H1 (cell line): ENCODE measurements around the gene TUT1. TPM values are rescaled to one million over a fixed set of nuclear protein-coding genes. Genes with fewer than 3 reads are reported as not detected.
A peak's percentile ranks its signal among the peaks of the same experiment; 100 is the strongest.

Source experiments
- CTCF ChIA-PET: fragments of 300-600 bp; sonication (Branson Sonifier 250); formaldehyde crosslinking; loops from one replicate; lab custom pipeline; 2021; ENCODE audit not compliant: partially characterized antibody; lab: Charles Lee
- POLR2A ChIA-PET: fragments of 300-600 bp; sonication (Branson Sonifier 250); formaldehyde crosslinking; loops from one replicate; lab custom pipeline; 2021; ENCODE audit warnings: inconsistent platforms; ENCODE audit not compliant: partially characterized antibody; lab: Charles Lee
- DNase-seq, 2 experiments: peaks; one replicate each; pipeline versions ENCODE4 v3.0.0 to v3.0.0-alpha.2; 2010 to 2022; ENCODE audit warnings: low spot score in 2 of 2, low read depth in 1 of 2, mixed read lengths in 1 of 2
- FAIRE-seq: peaks from 2 replicates; lab custom pipeline; 2011; peaks lifted over from hg19 to GRCh38; lab: Jason Lieb, UNC
- H2AFZ ChIP-seq: 2 replicates; pipeline ENCODE4 v1.8.1; 2012; ENCODE audit warnings: low read length, inconsistent platforms
- H2AK5ac ChIP-seq: 2 replicates; pipeline ENCODE4 v1.6.1; 2013; ENCODE audit warnings: low read depth, low read length
- H2BK120ac ChIP-seq: replicated peaks from 2 replicates; pipeline ENCODE3; 2013; ENCODE audit warnings: low read depth, low read length, inconsistent platforms
- H2BK12ac ChIP-seq: 2 replicates; pipeline ENCODE4 v1.6.1; 2013; ENCODE audit warnings: low read depth, low read length
- H2BK15ac ChIP-seq: 2 replicates; pipeline ENCODE4 v1.6.1; 2013; ENCODE audit warnings: low read length
- H2BK20ac ChIP-seq: 2 replicates; pipeline ENCODE4 v1.6.1; 2013; ENCODE audit warnings: low read length
- H2BK5ac ChIP-seq: 2 replicates; pipeline ENCODE4 v1.6.1; 2013; ENCODE audit warnings: low read depth, low read length
- H3K14ac ChIP-seq: 2 replicates; pipeline ENCODE4 v1.6.1; 2013; ENCODE audit warnings: inconsistent platforms; ENCODE audit not compliant: insufficient read length
- H3K18ac ChIP-seq: 2 replicates; pipeline ENCODE4 v1.6.1; 2013; ENCODE audit warnings: low read length; ENCODE audit errors: extremely low read depth
- H3K23ac ChIP-seq: 2 replicates; pipeline ENCODE4 v1.6.1; 2013; ENCODE audit warnings: inconsistent platforms; ENCODE audit not compliant: insufficient read length
- H3K23me2 ChIP-seq: 2 replicates; pipeline ENCODE4 v1.6.1; 2013; ENCODE audit warnings: low read depth, low read length
- H3K27ac ChIP-seq: 2 replicates; pipeline ENCODE4 v1.6.1; 2011; ENCODE audit warnings: low read depth, low read length, inconsistent platforms
- H3K27me3 ChIP-seq, 4 experiments: replicated peaks in 1 of 4; 1 replicate in 1 of 4; 2 replicates in 3 of 4; pipeline versions ENCODE4 v1.6.1 to v1.8.1; 2011 to 2013; ENCODE audit warnings: low read length in 3 of 4, mild to moderate bottlenecking in 3 of 4, inconsistent platforms in 2 of 4, mixed read lengths in 2 of 4, moderate library complexity in 1 of 4; ENCODE audit not compliant: control insufficient read depth in 3 of 4, insufficient read depth in 3 of 4; ENCODE audit errors: extremely low read depth in 1 of 4
- H3K36me3 ChIP-seq, 4 experiments: 2 replicates each; pipeline versions ENCODE4 v1.6.1 to v1.8.1; 2011 to 2013; ENCODE audit warnings: mild to moderate bottlenecking in 4 of 4, low read length in 3 of 4, moderate library complexity in 2 of 4, control low read depth in 1 of 4, inconsistent platforms in 1 of 4; ENCODE audit not compliant: insufficient read depth in 4 of 4, control insufficient read depth in 2 of 4
- H3K4ac ChIP-seq: replicated peaks from 2 replicates; pipeline ENCODE3; 2013; ENCODE audit warnings: low read length, low read depth, mixed read lengths, inconsistent platforms; ENCODE audit not compliant: insufficient read length
- H3K4me1 ChIP-seq, 4 experiments: replicated peaks in 1 of 4; 1 replicate in 1 of 4; 2 replicates in 3 of 4; pipeline versions ENCODE4 v1.6.1 to v1.8.1; 2011 to 2013; ENCODE audit warnings: low read length in 3 of 4, inconsistent platforms in 2 of 4, mixed read lengths in 1 of 4; ENCODE audit not compliant: insufficient read depth in 4 of 4, control insufficient read depth in 3 of 4
- H3K4me2 ChIP-seq, 2 experiments: 2 replicates each; pipeline versions ENCODE4 v1.6.1 to v1.8.1; 2011 to 2013; ENCODE audit warnings: low read depth in 2 of 2, low read length in 2 of 2, control low read depth in 1 of 2, inconsistent platforms in 1 of 2, mild to moderate bottlenecking in 1 of 2; ENCODE audit not compliant: insufficient read depth in 1 of 2
- H3K4me3 ChIP-seq, 4 experiments: fragments of 200-600, 300-600 bp in 1 of 4; sonication (generic), shearing (Covaris generic), sonication (Bioruptor Twin) in 1 of 4; 2 replicates each; pipeline versions ENCODE4 v1.5.1 to v1.8.1; 2011 to 2016; ENCODE audit warnings: low read length in 4 of 4, low read depth in 3 of 4, control low read depth in 2 of 4, inconsistent platforms in 2 of 4, mild to moderate bottlenecking in 2 of 4, mixed read lengths in 1 of 4, moderate library complexity in 1 of 4; ENCODE audit not compliant: insufficient read depth in 2 of 4; ENCODE audit errors: extremely low read depth in 1 of 4
- H3K56ac ChIP-seq: replicated peaks from 2 replicates; pipeline ENCODE3; 2013; ENCODE audit warnings: low read depth, mild to moderate bottlenecking, mixed read lengths, low read length, inconsistent platforms; ENCODE audit not compliant: insufficient read length
- H3K79me1 ChIP-seq: 2 replicates; pipeline ENCODE4 v1.6.1; 2013; ENCODE audit warnings: low read depth, low read length, control low read depth
- H3K79me2 ChIP-seq, 2 experiments: 2 replicates each; pipeline versions ENCODE4 v1.6.1 to v1.8.1; 2012 to 2013; ENCODE audit warnings: low read length in 2 of 2, mild to moderate bottlenecking in 2 of 2, inconsistent platforms in 1 of 2; ENCODE audit not compliant: insufficient read depth in 2 of 2, control insufficient read depth in 1 of 2
- H3K9ac ChIP-seq, 4 experiments: replicated peaks in 1 of 4; 1 replicate in 1 of 4; 2 replicates in 3 of 4; pipeline versions ENCODE4 v1.6.1 to v1.8.1; 2011 to 2013; ENCODE audit warnings: low read depth in 3 of 4, low read length in 3 of 4, control low read depth in 2 of 4, mild to moderate bottlenecking in 2 of 4, moderate library complexity in 2 of 4, inconsistent platforms in 1 of 4; ENCODE audit errors: extremely low read depth in 1 of 4
- H3K9me3 ChIP-seq, 2 experiments: 2 replicates each; pipeline versions ENCODE4 v1.6.1 to v1.8.1; 2012 to 2013; ENCODE audit warnings: mild to moderate bottlenecking in 2 of 2, moderate library complexity in 2 of 2, control low read depth in 1 of 2, inconsistent platforms in 1 of 2, low read depth in 1 of 2, low read length in 1 of 2, mixed read lengths in 1 of 2; ENCODE audit not compliant: insufficient read depth in 2 of 2
- H4K20me1 ChIP-seq, 2 experiments: replicated peaks in 1 of 2; 2 replicates each; pipeline versions ENCODE3 to v1.8.1; 2011 to 2013; ENCODE audit warnings: inconsistent platforms in 2 of 2, low read length in 2 of 2, mild to moderate bottlenecking in 1 of 2; ENCODE audit not compliant: insufficient read depth in 2 of 2, control insufficient read depth in 1 of 2
- H4K5ac ChIP-seq: 2 replicates; pipeline ENCODE4 v1.6.1; 2013; ENCODE audit warnings: low read length, low read depth, mixed read lengths, inconsistent platforms; ENCODE audit not compliant: insufficient read length
- H4K8ac ChIP-seq: 2 replicates; pipeline ENCODE4 v1.8.0; 2013; ENCODE audit warnings: mild to moderate bottlenecking, moderate library complexity, low read length, inconsistent platforms; ENCODE audit not compliant: insufficient read depth; ENCODE audit errors: extremely low read depth
- H4K91ac ChIP-seq: replicated peaks from 2 replicates; pipeline ENCODE3; 2013; ENCODE audit warnings: low read length, mixed read lengths, inconsistent platforms; ENCODE audit not compliant: insufficient read length
- BRCA1 ChIP-seq: IDR thresholded peaks from 2 replicates; pipeline ENCODE4 v1.6.1; 2012; ENCODE audit warnings: low read depth, low read length, improper control_type of control experiment
- CEBPB ChIP-seq: IDR thresholded peaks from 2 replicates; pipeline ENCODE4 v1.6.1; 2012; ENCODE audit warnings: low read depth, low read length
- EZH2 ChIP-seq: fragments of 200-600 bp; sonication (generic); IDR thresholded peaks from 2 replicates; pipeline ENCODE4 v1.7.1; 2012; ENCODE audit warnings: low read depth, mild to moderate bottlenecking, moderate library complexity, low read length, inconsistent platforms; ENCODE audit not compliant: severe bottlenecking
- HDAC6 ChIP-seq: IDR thresholded peaks from one replicate; pipeline ENCODE4 v1.7.1; 2012; ENCODE audit warnings: low read depth, mild to moderate bottlenecking, inconsistent platforms, low read length, moderate library complexity
- JUN ChIP-seq: IDR thresholded peaks from 2 replicates; pipeline ENCODE4 v1.6.1; 2011; ENCODE audit warnings: low read depth, mild to moderate bottlenecking, improper control_type of control experiment, low read length
- KDM1A ChIP-seq: fragments of 200-600, 300-600 bp; sonication (generic); IDR thresholded peaks from 2 replicates; pipeline ENCODE4 v1.7.1; 2016; ENCODE audit warnings: mild to moderate bottlenecking, low read length, borderline replicate concordance
- SIX5 ChIP-seq: IDR thresholded peaks from 2 replicates; pipeline ENCODE4 v1.6.1; 2011; ENCODE audit warnings: mild to moderate bottlenecking, low read depth, low read length
- SP4 ChIP-seq: IDR thresholded peaks from 2 replicates; pipeline ENCODE4 v1.6.1; 2012; ENCODE audit warnings: low read length, inconsistent platforms
- SUZ12 ChIP-seq: fragments of 200-600 bp; sonication (generic); IDR thresholded peaks from 2 replicates; pipeline ENCODE4 v1.6.1; 2012; ENCODE audit warnings: mild to moderate bottlenecking, inconsistent platforms, low read length, moderate library complexity, mixed read lengths
- YY1 ChIP-seq: IDR thresholded peaks from 2 replicates; pipeline ENCODE4 v1.6.1; 2011; ENCODE audit warnings: low read depth, mild to moderate bottlenecking, low read length
- WGBS, 2 experiments: shearing (Covaris generic) in 1 of 2; methylation state at CpG; one replicate each; pipeline versions ENCODE4 v1.1.6 to v1.1.7; 2013 to 2015; ENCODE audit warnings: low lambda C conversion rate in 2 of 2, mixed read lengths in 2 of 2, inconsistent platforms in 1 of 2, low coverage in 1 of 2, missing lambda C conversion rate in 1 of 2; ENCODE audit not compliant: insufficient replicate concordance in 2 of 2, insufficient coverage in 1 of 2, insufficient read length in 1 of 2; ENCODE audit errors: extremely low coverage in 1 of 2, missing lambda C conversion rate in 1 of 2; 5-methylcytosine and 5-hydroxymethylcytosine counted together
- polyA plus RNA-seq, 7 experiments: library from polyadenylated mRNA; depleted of rRNA in 3 of 7; stranded (reverse) in 5 of 7; unstranded in 2 of 7; fragments of >200 nt in 5 of 7; fragments of 200-250 nt in 2 of 7; gene quantifications; 1 replicate in 5 of 7; 2 replicates in 1 of 7; 4 replicates in 1 of 7; pipeline versions ENCODE4 v1.2.1 to v1.2.3, GENCODE V29; 2011 to 2013; ENCODE audit warnings: missing spikeins in 2 of 7, mixed read lengths in 2 of 7
- total RNA-seq: library from RNA; stranded (reverse); fragmentation: NEBNext Ultra II Directional; extraction: Animal tissue kit (Norgen Biotek cat#: 25700); gene quantifications from 2 replicates; pipeline ENCODE4 v1.2.1, GENCODE V29; 2021
- TF ChIP-seq, protein P1 (sequence below): IDR thresholded peaks from 2 replicates; pipeline ENCODE4 v1.6.1; 2012; ENCODE audit warnings: low read length, inconsistent platforms

Gene TUT1
- total and polyA plus RNA-seq, 2 of the 8 experiments (the other 6 are each of a cell fraction or from before 2014, with no cell fraction given) = 17.8 to 24.6 TPM

DNA sequence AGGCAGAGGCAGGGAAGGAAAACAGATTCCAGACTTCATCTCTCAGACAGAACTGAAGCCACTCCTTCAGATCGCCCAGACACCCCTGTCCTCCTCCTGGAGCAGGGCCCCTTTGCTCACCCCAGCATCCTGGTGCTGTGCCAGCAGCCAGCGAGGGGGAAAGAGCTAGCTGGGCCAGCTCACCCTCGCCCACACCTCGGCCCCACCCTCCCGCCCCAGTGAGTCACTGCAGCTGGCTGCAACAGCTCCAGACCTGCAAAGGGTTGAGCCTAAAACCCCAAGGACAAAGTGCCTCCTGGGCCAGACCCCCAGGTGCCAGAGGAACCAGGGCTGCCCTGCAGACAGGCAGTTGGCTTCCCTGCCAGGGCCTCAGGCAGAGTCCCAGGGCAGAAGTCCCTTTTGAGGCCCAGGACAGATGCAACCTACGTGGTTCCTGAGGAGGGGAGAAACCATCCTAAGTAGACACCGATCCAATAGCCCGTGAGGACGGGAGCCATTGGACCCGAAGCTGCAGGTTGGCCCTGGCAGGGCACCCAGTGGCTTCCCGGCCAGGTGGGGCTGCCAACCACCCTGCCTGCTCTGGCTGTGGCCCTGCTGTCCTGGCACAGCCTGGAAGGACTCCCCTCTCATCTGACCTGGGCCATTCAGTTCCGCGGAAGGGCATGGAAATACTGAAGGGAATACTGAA, 51.9 kb downstream of the TUT1 start:
- 0 out of 2 replicates have a peak overlapping the region, but pooled peaks have one; percentile 39 for H2BK12ac ChIP-seq
- peak in 1 of 2 experiments; percentile 45 for DNase-seq
- H3K79me1 ChIP-seq = no peaks in the 10 kb centered on the region
- 0 out of 2 replicates have a peak overlapping the region, but pooled peaks have one; percentile 24 for H2AK5ac ChIP-seq
- H3K36me3 ChIP-seq = no peaks in the 10 kb centered on the region
- ChIA-PET POLR2A (interaction anchor here (1.2 to 7.5 kb wide), 2 partner anchors 13 to 145 kb away, joined by 3 to 59 read pairs; no protein-coding TSS in a partner anchor), CTCF (interaction anchor here (0.7 to 5.3 kb wide), 10 partner anchors 21 to 144 kb away, joined by 3 to 27 read pairs (median 4); no protein-coding TSS in a partner anchor)
- H3K27ac ChIP-seq = no peak overlapping the region
- no peak overlapping the region for H4K5ac ChIP-seq
- no peak overlapping the region for H2BK120ac ChIP-seq
- peaks cover 0 to 28% (median 15%) of the 10 kb centered on the region in 4 experiments; a peak in 6 of 7 replicates for H3K4me1 ChIP-seq
- no peak overlapping the region for H3K4me3 ChIP-seq
- WGBS, 2 experiments = 80% methylated on average over 13 of the region's 13 CpGs; no CpG with 5 or more reads in 1 of the 2 experiments
- H4K91ac ChIP-seq = no peak overlapping the region
- peaks cover 4% of the 10 kb centered on the region; the same call in 1 of the 2 replicates for H3K23me2 ChIP-seq
- H3K18ac ChIP-seq = no peak overlapping the region
- no peak overlapping the region for H3K9ac ChIP-seq
- 0 out of 2 replicates have a peak overlapping the region, but pooled peaks have one; percentile 80 for H2BK20ac ChIP-seq
- H3K27me3 ChIP-seq = peaks cover 12 to 16% (median 16%) of the 10 kb centered on the region in 4 experiments
- 0 out of 2 replicates have a peak overlapping the region, but pooled peaks have one; percentile 52 for H2BK5ac ChIP-seq
- H4K8ac ChIP-seq = no peak overlapping the region
- no peak overlapping the region for H3K4ac ChIP-seq
- H3K79me2 ChIP-seq = no peaks in the 10 kb centered on the region; a peak in 1 of 4 replicates
- H3K14ac ChIP-seq = no peak overlapping the region
- H3K56ac ChIP-seq = no peak overlapping the region
- H3K9me3 ChIP-seq = no peaks in the 10 kb centered on the region
- H3K23ac ChIP-seq = no peak overlapping the region
- no peak overlapping the region for H3K4me2 ChIP-seq
- H4K20me1 ChIP-seq = peaks cover 6 to 13% of the 10 kb centered on the region in 2 experiments
- 0 out of 2 replicates have a peak overlapping the region, but pooled peaks have one; percentile 46 for H2BK15ac ChIP-seq
- no peak overlapping the region for H2AFZ ChIP-seq
- FAIRE-seq = no peak
- TF ChIP-seq SP4 (no peak), KDM1A (no peak), YY1 (no peak), JUN (no peak), HDAC6 (no peak), BRCA1 (no peak), EZH2 (no peak), SUZ12 (no peak), CEBPB (no peak), SIX5 (no peak)
- TF ChIP-seq, protein P1, sequence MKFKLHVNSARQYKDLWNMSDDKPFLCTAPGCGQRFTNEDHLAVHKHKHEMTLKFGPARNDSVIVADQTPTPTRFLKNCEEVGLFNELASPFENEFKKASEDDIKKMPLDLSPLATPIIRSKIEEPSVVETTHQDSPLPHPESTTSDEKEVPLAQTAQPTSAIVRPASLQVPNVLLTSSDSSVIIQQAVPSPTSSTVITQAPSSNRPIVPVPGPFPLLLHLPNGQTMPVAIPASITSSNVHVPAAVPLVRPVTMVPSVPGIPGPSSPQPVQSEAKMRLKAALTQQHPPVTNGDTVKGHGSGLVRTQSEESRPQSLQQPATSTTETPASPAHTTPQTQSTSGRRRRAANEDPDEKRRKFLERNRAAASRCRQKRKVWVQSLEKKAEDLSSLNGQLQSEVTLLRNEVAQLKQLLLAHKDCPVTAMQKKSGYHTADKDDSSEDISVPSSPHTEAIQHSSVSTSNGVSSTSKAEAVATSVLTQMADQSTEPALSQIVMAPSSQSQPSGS = no peak
